ENCODE data around the gene ATF3.

ATF3 gene

DNA sequence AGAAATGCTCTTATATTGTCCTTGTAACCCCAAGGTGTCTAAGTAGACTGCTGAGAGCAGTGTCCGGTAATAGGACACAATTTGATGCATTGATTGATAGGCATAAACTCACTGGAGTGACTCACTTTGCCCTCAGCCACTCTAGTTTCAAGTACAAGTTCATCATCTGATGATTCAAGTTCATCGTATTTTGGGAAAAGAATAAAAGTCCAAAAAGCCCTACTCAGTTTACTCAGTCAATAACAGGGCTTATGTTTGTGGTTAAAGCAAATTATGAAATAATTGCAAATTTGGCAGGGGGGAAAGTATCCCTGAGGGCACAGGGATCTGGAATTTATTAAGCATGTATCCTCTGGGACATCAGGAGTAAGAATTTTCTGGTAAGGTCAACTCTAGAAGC lies 7.6 kb upstream of the ATF3 start (continued):
- TF ChIP-seq ZNF629 (tag by site-specific recombination; IDR thresholded peaks at IDR 0.05) (peak; percentile 65), KLF9 (tag by site-specific recombination; IDR thresholded peaks at IDR 0.05; ENCODE audit: low read depth) (no peak)

DNA sequence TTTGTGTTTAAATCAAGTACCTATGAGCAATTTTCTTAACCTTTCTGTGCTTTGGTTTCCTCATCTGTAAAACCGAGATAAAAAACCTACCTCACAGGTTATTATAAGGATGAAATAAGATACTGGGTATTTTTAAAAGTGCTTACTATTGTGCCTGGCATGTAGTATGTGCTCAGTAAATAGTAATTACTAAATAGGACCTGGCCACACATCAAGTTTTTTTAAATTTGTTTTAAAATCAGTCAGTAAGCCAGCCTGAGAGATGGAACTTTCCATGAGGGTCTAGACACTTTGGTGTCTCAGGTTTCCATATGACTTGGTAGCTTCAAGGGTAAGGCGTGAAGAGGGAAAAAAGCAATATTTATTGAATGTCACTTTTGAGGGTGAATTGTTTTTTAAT lies 7.0 kb upstream of the ATF3 start:
- CTCF ChIA-PET = interaction anchor here (0.6 to 1.4 kb wide), 2 partner anchors 125 to 607 kb away, joined by 3 to 4 read pairs; no protein-coding TSS in a partner anchor

More for the DNA sequence above, 7.0 kb upstream of the ATF3 start:
- Histone ChIP-seq H3K36me3 (ENCODE audit: control insufficient read depth in 2 of 2, insufficient read depth in 1 of 2, low read length in 2 of 2) (no peaks in the 10 kb centered on the region), H3K4me3 (ENCODE audit: low read depth, low read length) (no peak overlapping the region), H3K27ac (ENCODE audit: extremely low read depth, low read depth, low read length) (no peak overlapping the region), H3K9me3 (ENCODE audit: control insufficient read depth, insufficient read depth, low read depth, low read length) (no peaks in the 10 kb centered on the region), H3K4me1 (ENCODE audit: control insufficient read depth, insufficient read depth, low read length) (peaks cover 9% of the 10 kb centered on the region)
- TF ChIP-seq GLI2 (tag by site-specific recombination; IDR thresholded peaks at IDR 0.05; ENCODE audit: borderline replicate concordance, low read depth) = no peak
- TF ChIP-seq, protein P1, sequence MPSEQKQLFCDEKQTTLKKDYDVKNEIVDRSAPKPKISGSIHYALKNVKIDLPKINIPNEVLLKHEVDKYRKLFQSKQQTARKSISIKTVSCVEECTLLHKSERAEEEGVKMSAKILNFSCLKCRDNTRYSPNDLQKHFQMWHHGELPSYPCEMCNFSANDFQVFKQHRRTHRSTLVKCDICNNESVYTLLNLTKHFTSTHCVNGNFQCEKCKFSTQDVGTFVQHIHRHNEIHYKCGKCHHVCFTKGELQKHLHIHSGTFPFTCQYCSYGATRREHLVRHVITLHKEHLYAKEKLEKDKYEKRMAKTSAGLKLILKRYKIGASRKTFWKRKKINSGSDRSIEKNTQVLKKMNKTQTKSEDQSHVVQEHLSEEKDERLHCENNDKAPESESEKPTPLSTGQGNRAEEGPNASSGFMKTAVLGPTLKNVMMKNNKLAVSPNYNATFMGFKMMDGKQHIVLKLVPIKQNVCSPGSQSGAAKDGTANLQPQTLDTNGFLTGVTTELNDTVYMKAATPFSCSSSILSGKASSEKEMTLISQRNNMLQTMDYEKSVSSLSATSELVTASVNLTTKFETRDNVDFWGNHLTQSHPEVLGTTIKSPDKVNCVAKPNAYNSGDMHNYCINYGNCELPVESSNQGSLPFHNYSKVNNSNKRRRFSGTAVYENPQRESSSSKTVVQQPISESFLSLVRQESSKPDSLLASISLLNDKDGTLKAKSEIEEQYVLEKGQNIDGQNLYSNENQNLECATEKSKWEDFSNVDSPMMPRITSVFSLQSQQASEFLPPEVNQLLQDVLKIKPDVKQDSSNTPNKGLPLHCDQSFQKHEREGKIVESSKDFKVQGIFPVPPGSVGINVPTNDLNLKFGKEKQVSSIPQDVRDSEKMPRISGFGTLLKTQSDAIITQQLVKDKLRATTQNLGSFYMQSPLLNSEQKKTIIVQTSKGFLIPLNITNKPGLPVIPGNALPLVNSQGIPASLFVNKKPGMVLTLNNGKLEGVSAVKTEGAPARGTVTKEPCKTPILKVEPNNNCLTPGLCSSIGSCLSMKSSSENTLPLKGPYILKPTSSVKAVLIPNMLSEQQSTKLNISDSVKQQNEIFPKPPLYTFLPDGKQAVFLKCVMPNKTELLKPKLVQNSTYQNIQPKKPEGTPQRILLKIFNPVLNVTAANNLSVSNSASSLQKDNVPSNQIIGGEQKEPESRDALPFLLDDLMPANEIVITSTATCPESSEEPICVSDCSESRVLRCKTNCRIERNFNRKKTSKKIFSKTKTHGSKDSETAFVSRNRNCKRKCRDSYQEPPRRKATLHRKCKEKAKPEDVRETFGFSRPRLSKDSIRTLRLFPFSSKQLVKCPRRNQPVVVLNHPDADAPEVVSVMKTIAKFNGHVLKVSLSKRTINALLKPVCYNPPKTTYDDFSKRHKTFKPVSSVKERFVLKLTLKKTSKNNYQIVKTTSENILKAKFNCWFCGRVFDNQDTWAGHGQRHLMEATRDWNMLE (tag by site-specific recombination; conservative IDR thresholded peaks at IDR 0.05; ENCODE audit: low read depth) = no peak
- TF ChIP-seq, protein P2, sequence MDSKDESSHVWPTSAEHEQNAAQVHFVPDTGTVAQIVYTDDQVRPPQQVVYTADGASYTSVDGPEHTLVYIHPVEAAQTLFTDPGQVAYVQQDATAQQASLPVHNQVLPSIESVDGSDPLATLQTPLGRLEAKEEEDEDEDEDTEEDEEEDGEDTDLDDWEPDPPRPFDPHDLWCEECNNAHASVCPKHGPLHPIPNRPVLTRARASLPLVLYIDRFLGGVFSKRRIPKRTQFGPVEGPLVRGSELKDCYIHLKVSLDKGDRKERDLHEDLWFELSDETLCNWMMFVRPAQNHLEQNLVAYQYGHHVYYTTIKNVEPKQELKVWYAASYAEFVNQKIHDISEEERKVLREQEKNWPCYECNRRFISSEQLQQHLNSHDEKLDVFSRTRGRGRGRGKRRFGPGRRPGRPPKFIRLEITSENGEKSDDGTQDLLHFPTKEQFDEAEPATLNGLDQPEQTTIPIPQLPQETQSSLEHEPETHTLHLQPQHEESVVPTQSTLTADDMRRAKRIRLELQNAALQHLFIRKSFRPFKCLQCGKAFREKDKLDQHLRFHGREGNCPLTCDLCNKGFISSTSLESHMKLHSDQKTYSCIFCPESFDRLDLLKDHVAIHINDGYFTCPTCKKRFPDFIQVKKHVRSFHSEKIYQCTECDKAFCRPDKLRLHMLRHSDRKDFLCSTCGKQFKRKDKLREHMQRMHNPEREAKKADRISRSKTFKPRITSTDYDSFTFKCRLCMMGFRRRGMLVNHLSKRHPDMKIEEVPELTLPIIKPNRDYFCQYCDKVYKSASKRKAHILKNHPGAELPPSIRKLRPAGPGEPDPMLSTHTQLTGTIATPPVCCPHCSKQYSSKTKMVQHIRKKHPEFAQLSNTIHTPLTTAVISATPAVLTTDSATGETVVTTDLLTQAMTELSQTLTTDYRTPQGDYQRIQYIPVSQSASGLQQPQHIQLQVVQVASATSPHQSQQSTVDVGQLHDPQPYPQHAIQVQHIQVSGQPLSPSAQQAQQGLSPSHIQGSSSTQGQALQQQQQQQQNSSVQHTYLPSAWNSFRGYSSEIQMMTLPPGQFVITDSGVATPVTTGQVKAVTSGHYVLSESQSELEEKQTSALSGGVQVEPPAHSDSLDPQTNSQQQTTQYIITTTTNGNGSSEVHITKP (tag by site-specific recombination; IDR thresholded peaks at IDR 0.05) = peak; percentile 35
- TF ChIP-seq ZNF571 (tag by site-specific recombination; IDR thresholded peaks at IDR 0.05) = no peak
- TF ChIP-seq ZNF664 (tag by site-specific recombination; IDR thresholded peaks at IDR 0.05) = peak; percentile 94
- TF ChIP-seq, protein P3, sequence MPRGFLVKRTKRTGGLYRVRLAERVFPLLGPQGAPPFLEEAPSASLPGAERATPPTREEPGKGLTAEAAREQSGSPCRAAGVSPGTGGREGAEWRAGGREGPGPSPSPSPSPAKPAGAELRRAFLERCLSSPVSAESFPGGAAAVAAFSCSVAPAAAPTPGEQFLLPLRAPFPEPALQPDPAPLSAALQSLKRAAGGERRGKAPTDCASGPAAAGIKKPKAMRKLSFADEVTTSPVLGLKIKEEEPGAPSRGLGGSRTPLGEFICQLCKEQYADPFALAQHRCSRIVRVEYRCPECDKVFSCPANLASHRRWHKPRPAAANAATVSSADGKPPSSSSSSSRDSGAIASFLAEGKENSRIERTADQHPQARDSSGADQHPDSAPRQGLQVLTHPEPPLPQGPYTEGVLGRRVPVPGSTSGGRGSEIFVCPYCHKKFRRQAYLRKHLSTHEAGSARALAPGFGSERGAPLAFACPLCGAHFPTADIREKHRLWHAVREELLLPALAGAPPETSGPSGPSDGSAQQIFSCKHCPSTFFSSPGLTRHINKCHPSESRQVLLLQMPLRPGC (tag by site-specific recombination; IDR thresholded peaks at IDR 0.05) = no peak
- TF ChIP-seq SP3 (tag by site-specific recombination; IDR thresholded peaks at IDR 0.05) = no peak
- TF ChIP-seq, protein P4, sequence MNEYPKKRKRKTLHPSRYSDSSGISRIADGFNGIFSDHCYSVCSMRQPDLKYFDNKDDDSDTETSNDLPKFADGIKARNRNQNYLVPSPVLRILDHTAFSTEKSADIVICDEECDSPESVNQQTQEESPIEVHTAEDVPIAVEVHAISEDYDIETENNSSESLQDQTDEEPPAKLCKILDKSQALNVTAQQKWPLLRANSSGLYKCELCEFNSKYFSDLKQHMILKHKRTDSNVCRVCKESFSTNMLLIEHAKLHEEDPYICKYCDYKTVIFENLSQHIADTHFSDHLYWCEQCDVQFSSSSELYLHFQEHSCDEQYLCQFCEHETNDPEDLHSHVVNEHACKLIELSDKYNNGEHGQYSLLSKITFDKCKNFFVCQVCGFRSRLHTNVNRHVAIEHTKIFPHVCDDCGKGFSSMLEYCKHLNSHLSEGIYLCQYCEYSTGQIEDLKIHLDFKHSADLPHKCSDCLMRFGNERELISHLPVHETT (tag by site-specific recombination; IDR thresholded peaks at IDR 0.05) = no peak
- no peak for TF ChIP-seq ZFP69B (tag by site-specific recombination; IDR thresholded peaks at IDR 0.05)
- TF ChIP-seq ZNF23 (tag by site-specific recombination; IDR thresholded peaks at IDR 0.05; ENCODE audit: borderline replicate concordance) = no peak
- TF ChIP-seq, protein P5, sequence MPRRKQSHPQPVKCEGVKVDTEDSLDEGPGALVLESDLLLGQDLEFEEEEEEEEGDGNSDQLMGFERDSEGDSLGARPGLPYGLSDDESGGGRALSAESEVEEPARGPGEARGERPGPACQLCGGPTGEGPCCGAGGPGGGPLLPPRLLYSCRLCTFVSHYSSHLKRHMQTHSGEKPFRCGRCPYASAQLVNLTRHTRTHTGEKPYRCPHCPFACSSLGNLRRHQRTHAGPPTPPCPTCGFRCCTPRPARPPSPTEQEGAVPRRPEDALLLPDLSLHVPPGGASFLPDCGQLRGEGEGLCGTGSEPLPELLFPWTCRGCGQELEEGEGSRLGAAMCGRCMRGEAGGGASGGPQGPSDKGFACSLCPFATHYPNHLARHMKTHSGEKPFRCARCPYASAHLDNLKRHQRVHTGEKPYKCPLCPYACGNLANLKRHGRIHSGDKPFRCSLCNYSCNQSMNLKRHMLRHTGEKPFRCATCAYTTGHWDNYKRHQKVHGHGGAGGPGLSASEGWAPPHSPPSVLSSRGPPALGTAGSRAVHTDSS (tag by site-specific recombination; IDR thresholded peaks at IDR 0.05) = no peak
- TF ChIP-seq, protein P6, sequence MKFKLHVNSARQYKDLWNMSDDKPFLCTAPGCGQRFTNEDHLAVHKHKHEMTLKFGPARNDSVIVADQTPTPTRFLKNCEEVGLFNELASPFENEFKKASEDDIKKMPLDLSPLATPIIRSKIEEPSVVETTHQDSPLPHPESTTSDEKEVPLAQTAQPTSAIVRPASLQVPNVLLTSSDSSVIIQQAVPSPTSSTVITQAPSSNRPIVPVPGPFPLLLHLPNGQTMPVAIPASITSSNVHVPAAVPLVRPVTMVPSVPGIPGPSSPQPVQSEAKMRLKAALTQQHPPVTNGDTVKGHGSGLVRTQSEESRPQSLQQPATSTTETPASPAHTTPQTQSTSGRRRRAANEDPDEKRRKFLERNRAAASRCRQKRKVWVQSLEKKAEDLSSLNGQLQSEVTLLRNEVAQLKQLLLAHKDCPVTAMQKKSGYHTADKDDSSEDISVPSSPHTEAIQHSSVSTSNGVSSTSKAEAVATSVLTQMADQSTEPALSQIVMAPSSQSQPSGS (tag by site-specific recombination; IDR thresholded peaks at IDR 0.05; ENCODE audit: low read depth) = no peak
- POLR2A ChIA-PET = no interaction called here

All from HEK293 (cell line).